Dermis microvascular lymphatic vessel endothelial cell (primary cell): ENCODE results near the gene PNPLA2. TPM values are rescaled to one million over a fixed set of nuclear protein-coding genes. Genes with fewer than 3 reads are reported as not detected.

ENCODE experiments used
- DNase-seq, 2 donors: peaks; one replicate each; pipeline versions ENCODE4 v3.0.0 to v3.0.0-alpha.2; 2010; ENCODE audit warnings: low read depth in 2 of 2
- total RNA-seq: library from RNA; depleted of rRNA; stranded (reverse); fragments of >200 nt; gene quantifications from 2 replicates; pipeline ENCODE4 v1.2.1, GENCODE V29; 2014

The PNPLA2 gene
- total RNA-seq, 1 donor from 2014 or later: 29.5 TPM

GRCh38 chr11:830295-831117, 11.8 kb downstream of the PNPLA2 start:
- peak; percentile 65 to 88 for DNase-seq

- peak in 1 of 2 donors; percentile 70 for DNase-seq
Observed at GRCh38 chr11:831118-831864, 12.6 kb downstream of the PNPLA2 start.

- no peak for DNase-seq
Observed at GRCh38 chr11:831961-832528, 13.3 kb downstream of the PNPLA2 start.

GRCh38 chr11:832529-833113, 13.9 kb downstream of the PNPLA2 start, which contains the start of gene CD151:
TSS of gene CD151 (plus strand) at chr11:832952. CDS start at chr11:836070, 3,118 bp downstream.
- peak in 1 of 2 donors; percentile 69 for DNase-seq

GRCh38 chr11:833114-833791, 14.5 kb downstream of the PNPLA2 start:
- DNase-seq: peak in 1 of 2 donors; percentile 67

- DNase-seq: no peak
Observed at GRCh38 chr11:833849-834311, 15.2 kb downstream of the PNPLA2 start.

GRCh38 chr11:834371-835316, 15.9 kb downstream of the PNPLA2 start:
- DNase-seq: peak; percentile 58 to 92

- DNase-seq: no peak
Observed at GRCh38 chr11:836274-836673, 17.6 kb downstream of the PNPLA2 start.

- DNase-seq: no peak
Observed at GRCh38 chr11:836700-837099, 18.0 kb downstream of the PNPLA2 start.

- no peak for DNase-seq
Observed at GRCh38 chr11:837189-837989, 18.7 kb downstream of the PNPLA2 start.

GRCh38 chr11:837990-838307, 19.2 kb downstream of the PNPLA2 start:
- DNase-seq: no peak

GRCh38 chr11:838441-839279, 19.9 kb downstream of the PNPLA2 start:
- peak in 1 of 2 donors; percentile 50 for DNase-seq

GRCh38 chr11:839280-839623, 20.5 kb downstream of the PNPLA2 start:
- DNase-seq: no peak

GRCh38 chr11:839875-840617, 21.3 kb downstream of the PNPLA2 start:
- peak in 1 of 2 donors; percentile 31 for DNase-seq

GRCh38 chr11:841981-842369, 23.3 kb downstream of the PNPLA2 start:
- peak in 1 of 2 donors; percentile 32 for DNase-seq

- DNase-seq: peak; percentile 84 to 95
Observed at GRCh38 chr11:842370-843002, 23.8 kb downstream of the PNPLA2 start, which contains the start of the genes POLR2L and TSPAN4. TSS of gene POLR2L (minus strand) at chr11:842529. CDS start at chr11:842508, 21 bp downstream. TSS of gene TSPAN4 (plus strand) at chr11:842852. CDS start at chr11:850305, 7,453 bp downstream.
